Stimulated activated CD4-positive, alpha-beta T cell treated with anti-CD3 and anti-CD28 coated beads, TNF-alpha, amount 100 ng/mL, for 1 hour (primary cell): ENCODE measurements around the gene UQCRHL.
"Not testable (repeated sequence)": the region's sequence is repeated elsewhere in the genome, so short reads cannot be mapped to it uniquely, and the experiment has no call there.

ENCODE experiments used
- DNase-seq, 3 donors: peaks; one replicate each; pipeline ENCODE4 v3.0.0-alpha.2; 2020; ENCODE audit warnings: low read depth in 3 of 3, low spot score in 1 of 3

UQCRHL gene

DNA sequence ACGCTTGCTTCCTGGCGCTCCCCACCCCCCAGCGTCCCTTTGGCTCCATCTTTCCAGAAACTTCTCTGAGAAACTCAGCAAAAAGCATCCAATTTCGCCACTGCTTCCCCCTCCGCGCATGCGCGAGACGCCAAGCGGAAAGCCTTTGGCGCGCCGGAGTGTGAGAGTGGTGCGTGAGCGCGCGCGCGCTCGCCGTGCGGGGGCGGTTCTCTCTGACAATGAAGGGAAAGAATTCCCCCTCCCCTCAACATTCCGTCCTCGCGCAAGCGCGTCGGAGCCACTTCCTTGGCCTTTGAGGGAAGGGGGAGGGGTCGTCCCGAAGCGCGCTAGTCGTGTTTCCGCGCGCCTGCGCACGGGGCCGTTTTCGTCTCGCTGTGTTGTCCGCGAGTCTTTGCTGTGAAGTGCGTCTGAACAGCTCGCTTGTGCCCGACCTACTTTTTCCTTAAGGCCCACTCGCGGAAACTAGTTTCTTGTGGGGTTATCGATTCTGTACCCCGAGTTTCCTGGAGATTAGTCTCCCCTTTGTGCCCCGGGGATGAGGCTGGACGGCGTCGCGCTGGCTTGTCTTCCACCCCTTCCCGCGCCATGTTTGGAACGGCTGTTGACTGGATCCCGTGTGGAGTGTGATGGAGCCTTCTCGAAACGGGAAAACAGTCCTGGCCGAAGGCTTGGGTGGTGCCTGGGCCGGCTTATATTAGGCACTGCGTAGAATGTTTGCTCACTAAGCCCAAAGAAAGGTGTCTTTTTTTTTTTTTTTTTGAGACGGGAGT, 28.5 kb upstream of the UQCRHL start:
- peak; percentile 98 to 99 (median 98) for DNase-seq

DNA sequence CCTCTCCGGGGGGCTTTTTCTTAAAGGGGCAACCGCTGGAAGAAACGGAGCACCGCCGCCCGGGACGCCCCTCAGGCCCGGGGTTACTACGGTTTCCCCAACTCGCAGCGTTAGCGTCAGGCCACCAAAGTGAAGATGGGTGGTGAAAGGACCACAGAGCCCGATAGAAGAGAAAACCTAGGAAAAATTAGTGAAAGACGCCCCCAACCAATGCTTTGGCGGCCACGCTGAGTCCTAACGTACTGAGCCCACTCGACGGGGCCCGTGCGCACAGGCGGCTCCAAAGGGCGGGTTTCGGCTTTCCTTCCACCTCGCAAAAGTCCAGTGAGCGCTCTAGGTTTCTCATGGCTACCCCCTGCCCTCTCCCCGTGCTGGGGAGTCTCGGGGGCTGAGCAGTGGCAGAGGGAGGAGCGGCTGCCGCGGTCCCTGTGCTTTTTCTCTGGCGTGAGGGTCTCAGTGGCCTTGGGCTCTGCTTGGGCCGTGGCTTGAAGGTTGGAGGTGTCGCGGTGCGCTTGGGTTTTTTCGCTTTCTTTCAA, 27.8 kb upstream of the UQCRHL start:
- peak in 1 of 3 donors; percentile 35 for DNase-seq

DNA sequence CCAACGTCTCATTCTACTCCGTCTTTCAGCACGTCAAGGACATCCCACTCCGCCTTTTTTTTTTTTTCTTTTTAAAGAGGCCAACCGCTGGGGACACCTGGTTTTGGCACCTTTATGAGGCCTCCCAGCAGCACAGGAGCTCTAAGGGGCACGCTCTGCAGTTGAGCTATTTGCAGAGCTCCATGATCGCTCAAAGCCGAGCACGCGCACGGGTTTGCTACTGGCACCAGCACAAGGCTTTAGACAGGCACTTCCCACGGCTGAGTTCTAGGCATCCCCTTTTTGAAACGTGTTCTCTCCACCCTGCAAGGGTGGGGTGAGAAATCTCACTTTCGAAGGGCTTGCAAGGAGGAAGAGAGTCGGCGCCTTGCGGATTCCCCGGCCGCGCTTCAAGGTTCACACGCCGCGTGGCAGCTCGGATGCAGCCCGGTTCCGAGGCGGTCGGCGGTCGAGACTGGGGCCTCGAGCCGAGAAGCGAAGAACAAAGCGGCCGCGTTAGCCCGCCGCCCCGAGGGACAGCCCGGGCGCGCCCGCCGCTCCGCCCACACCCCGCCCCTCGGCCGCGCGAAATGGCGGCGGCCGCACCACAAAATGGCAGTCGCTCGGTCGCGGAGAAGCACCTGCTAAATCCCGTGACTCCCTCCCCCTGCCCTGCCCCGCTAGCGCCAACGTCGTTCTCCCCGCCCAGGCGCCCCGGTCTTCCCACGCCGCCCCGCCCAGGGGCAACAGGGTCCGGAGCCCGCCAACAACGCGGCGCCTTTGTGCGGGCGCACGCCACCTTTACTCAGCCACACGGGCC, 27.2 kb upstream of the UQCRHL start:
- DNase-seq, result peak; percentile 62 to 81 (median 74)

DNA sequence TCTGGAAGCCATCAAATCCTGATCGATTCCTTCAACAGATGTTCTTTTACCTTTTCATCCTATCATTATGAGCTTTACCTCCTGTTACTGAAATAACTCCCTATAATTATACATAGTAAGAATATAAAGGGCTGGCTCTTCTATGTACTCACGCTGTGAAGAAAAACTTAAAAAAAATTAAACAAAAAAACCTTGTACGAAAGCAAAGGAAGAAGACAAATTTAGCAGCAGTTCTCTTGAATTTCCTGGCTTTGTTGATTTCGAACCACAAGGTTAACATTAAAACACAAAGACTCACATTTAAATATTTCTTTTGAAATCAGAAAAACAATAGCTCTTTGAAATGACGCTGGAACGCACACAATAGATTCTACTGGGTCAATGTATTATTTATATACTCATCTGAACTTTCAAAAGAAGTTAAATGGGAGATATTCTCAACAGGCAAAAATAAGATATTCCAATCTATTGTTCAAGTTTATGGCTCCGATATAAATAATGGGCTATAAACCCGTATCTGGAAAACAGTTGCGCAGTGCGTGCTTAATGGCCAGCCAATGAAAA, 26.5 kb upstream of the UQCRHL start:
- no peak for DNase-seq

DNA sequence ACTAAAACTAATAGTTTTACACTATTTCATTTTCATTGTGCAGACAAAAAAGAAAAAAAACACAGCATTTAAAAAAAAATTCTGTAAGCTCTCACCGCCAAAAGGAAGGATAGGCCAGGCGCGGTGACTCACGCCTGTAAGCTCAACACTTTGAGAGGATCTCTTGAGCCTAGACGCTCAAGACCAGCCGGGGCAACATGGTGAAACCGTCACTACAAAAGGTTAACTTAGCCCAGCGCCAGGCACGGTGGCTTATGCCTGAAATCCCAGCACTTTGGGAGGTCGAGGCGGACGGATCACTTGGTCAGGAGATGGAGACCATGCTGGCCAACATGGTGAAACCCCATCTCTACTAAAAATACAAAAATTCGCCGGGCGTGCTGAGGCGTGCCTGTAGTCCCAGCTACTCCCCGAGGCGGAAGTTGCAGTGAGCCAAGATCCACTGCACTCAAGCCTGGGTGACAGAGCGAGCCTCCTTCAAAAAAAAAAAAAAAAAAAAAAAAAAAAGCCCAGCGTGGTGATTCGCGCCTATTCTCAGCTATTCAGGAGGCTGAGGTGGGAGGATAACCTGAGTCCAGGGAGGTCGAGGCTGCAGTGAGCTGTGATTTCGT, 25.7 kb upstream of the UQCRHL start:
- no peak for DNase-seq

GRCh38 chr1:15830258-15830657, 22.8 kb upstream of the UQCRHL start:
- DNase-seq, result no peak

- not testable (repeated sequence) for DNase-seq
These were observed 21.5 kb upstream of the UQCRHL start for GRCh38 chr1:15828931-15829330.

DNA sequence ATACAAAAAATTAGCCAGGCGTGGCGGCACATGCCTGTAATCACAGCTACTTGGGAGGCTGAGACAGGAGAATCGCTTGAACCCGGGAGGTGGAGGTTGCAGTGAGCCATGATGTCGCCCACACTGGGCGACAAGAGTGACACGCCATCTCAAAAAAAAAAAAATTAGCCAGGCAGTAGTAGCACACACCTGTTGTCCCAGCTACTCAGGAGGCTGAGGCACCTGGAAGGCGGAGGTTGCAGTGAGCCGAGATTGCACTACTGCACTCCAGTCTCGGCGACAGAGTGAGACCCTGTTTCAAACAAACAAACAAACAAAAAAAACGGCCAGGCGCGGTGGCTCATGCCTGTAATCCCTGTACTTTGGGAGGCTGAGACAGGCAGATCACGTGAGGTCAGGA, 20.1 kb upstream of the UQCRHL start:
- DNase-seq, result not testable (repeated sequence)

GRCh38 chr1:15826810-15827507, 19.5 kb upstream of the UQCRHL start:
- no peak for DNase-seq

DNA sequence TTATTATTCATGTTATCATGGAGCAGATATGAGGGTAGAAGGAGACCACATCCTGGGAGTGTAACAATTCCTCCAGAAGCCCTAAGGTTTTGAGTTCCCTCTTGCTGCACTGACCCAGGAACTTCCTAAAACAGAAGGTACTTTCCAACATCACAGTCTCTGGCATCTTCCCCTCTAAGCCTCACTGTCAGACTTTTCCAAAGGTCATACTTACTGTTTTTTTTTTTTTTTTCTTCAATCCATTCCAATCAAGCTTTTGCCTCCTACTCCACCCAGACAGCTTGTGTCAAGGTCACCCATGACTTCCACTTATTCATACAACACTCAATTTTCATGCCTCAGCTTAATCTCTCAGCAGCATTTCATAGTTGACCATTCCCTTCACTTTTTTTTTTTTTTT, 18.4 kb upstream of the UQCRHL start:
- no peak for DNase-seq

GRCh38 chr1:15820478-15820877, 13.0 kb upstream of the UQCRHL start:
- no peak for DNase-seq

- no peak for DNase-seq
These were observed 9.2 kb upstream of the UQCRHL start for GRCh38 chr1:15816674-15817073.

DNA sequence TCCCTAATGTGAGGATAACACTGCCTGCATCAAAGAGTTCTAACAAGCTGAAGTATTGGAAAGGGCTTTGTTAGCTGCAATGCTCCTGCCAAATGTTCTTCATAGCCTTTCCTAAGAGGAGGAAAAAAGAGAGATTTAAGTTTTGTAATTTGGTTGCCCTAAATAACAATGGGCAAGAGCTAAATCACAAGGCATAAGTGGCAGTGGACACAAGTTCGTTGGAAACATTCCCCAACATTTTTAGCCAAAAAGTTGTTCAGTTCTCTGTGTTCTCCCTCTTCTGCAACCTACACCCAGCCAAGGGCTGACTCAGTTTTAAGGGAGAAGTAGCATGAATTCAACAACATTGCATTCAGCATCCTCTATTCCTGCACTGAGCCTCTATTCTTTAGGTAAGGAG, 2.6 kb upstream of the UQCRHL start:
- no peak for DNase-seq

DNA sequence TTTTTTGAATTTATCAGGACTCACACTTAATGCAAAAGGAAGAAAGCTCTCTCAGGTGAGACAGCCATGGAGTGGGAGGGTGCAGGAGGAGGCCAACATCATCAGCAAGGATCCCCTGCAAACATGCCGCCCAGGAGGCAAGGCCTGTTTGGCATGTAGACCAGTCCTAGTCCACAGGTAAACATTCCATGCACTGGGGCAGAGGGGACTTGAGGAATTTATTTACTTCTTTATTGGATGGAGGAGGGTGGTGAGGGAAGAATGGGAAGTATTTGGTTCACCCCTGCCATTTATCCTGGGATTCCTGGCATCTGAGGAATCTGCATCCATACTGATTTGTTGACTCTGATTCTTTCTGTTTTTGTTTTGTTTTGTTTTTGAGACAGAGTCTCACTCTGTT, 1.5 kb upstream of the UQCRHL start:
- DNase-seq, result no peak

DNA sequence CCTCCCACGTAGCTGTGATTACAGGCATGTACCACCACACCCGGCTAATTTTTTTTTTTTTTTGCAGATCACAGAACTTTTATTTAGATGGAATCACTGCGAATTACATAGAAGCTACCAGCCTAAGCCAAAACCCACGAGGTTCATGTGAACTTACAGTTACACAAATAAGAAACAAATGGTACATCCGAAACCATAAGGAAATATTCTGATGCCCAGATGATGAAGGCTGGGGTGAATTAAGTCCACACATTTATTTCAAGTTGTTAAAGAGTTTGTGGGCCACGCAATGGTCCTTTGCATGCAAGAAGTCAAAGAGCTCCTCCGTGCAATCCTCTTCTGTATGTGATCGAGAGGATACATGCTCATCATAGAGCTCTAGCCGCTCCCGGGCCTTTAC, 328 bp downstream of the UQCRHL start:
- no peak for DNase-seq

DNA sequence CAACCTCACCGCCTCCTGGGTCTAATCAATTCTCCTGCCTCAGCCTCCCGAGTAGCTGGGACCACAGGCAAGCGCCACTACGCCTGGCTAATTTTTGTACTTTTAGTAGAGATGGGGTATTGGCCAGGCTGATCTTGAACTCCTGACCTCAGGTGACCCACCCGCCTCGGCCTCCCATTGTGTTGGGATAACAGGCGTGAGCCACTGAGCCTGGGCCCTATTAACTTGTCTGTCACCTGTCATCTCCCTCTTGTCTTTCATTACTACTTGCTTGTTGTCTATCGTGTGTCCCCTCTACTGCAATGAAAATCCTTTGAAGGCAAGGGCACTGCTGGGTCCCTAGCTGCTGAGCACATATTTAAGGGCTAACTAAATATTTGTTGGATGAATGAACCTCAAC, 3.4 kb downstream of the UQCRHL start:
- no peak for DNase-seq

- DNase-seq, result no peak
These were observed 4.1 kb downstream of the UQCRHL start for GRCh38 chr1:15803380-15803779.

DNA sequence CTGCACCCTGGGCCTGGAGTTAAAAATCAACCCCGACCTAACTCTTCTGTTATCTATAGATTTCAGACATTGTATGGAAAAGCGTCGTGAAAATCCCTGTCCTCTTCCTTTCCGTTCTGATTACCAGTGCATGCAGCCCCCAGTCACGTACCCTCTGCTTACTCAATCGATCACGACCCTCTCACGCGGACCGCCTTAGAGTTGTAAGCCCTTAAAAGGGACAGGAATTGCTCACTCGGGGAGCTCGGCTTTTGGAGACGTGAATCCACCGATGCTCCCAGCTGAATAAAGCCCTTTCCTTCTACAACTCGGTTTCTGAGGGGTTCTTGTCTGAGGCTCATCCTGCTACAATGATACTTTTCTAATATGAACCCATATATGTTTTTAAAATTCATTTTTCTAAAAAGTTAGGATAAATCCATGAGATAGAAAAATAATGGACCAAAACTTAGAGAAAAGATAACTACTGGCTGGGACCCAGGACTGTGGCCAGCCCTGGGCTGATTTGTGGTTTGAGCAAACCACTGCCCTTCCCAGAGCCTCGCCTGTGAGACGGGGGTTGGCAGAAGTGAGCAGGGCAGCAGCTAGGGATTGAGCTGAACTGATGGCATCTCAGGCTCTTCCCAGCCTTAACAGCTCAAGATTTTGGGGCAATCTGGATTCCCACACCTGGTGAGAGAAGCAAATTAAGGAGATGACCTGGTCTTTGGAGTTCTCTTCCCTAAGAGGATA, 5.0 kb downstream of the UQCRHL start:
- DNase-seq, result no peak

- DNase-seq, result no peak
These were observed 7.3 kb downstream of the UQCRHL start for GRCh38 chr1:15799928-15800835.
